ENCODE measurements around the gene ITGB4.

The ITGB4 gene

DNA sequence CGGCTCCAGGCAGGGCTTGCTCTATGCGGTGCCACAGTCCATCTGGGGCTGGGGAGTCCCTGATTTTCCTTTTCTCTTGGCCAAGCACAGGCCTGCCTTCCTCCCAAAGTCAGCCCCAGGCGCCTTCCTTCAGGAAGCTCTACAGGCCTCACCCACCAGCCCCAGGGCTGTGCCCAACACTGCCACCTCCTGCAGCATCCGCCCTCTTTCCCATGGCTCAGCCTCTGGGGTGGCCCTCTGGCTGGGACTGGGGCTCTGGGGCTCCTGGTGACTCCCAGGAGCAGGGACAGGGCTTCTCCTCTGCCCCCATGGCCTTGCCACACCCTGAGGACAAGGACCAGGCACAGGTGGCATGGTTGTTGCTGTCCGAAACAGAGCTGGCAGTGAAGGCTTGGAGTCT lies 817 bp downstream of the ITGB4 start:
- TF ChIP-seq, protein P1, sequence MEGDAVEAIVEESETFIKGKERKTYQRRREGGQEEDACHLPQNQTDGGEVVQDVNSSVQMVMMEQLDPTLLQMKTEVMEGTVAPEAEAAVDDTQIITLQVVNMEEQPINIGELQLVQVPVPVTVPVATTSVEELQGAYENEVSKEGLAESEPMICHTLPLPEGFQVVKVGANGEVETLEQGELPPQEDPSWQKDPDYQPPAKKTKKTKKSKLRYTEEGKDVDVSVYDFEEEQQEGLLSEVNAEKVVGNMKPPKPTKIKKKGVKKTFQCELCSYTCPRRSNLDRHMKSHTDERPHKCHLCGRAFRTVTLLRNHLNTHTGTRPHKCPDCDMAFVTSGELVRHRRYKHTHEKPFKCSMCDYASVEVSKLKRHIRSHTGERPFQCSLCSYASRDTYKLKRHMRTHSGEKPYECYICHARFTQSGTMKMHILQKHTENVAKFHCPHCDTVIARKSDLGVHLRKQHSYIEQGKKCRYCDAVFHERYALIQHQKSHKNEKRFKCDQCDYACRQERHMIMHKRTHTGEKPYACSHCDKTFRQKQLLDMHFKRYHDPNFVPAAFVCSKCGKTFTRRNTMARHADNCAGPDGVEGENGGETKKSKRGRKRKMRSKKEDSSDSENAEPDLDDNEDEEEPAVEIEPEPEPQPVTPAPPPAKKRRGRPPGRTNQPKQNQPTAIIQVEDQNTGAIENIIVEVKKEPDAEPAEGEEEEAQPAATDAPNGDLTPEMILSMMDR (IDR thresholded peaks at IDR 0.05; ENCODE audit: insufficient read depth, low read depth, low read length, missing control alignments): no peak
- H3K4me3 ChIP-seq (ENCODE audit: low read depth, low read length): no peak overlapping the region
- DNase-seq (ENCODE audit: low read depth): no peak

DNA sequence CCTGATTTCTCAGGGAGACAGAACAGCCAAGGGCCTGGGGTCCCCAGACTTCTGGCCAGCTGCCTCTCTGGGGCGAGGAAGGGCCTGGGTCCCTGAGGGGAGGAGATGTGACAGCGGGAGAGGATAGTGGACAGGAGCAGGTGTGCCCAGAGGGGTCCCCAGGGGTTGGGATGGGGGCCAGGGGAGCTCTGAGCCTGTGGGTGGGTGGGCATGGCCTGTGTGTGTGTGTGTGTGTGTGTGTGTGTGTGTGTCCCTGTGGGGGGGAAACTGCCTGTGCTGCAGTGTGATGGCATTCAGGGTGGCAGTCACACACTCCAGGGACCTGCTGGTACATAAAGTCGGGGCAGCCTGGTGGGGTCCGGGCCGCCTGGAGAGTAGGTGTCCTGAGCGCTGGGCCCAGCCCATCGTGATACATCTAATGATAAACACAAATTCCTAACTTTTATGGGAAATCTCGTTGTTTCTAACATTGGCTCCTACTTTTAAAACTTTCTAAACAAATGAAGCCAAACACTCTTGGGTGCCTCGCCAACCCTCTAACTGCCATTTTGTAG lies 1.4 kb downstream of the ITGB4 start:
- H3K4me3 ChIP-seq (ENCODE audit: low read depth, low read length): no peak overlapping the region
- no peak for DNase-seq (ENCODE audit: low read depth)
- TF ChIP-seq, protein P1 (IDR thresholded peaks at IDR 0.05; ENCODE audit: insufficient read depth, low read depth, low read length, missing control alignments): no peak

DNA sequence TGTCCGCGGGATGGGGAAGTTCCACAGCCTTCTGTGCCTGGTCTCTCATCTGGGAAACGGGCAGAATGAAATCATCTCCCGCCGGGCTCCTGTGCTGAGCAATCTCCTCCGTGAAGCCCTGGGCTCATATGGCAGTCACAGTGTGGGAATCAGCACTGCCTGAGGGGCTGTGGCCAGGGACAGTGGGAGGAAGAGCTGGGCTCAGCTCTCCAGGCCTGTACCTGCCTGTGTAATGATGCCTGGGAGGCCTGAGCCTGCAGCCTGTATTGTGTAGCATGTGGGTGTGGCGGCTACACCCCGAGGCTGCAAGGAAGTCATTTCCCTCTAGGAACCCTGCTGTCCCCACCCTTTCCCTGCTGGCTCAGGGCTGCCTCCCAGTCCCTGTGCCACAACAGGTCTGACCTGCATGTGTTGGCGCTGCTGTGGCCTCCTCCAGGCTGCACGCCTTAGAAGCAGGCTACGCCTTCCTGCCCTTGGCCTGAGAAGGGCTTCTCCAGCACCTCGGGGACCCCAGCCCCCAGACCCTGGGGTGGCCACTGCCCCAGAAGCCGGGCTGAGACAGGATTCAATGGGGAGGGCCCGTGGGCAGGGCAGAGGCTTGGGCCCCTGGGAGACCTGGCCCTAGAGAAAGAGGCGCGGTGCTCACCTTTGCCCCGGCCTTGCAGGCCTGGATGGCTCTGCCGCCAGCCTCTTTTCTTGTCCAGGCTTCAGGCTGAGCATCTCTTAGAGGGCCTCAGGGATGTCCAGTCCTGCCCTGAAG lies 2.1 kb downstream of the ITGB4 start:
- TF ChIP-seq, protein P1 (IDR thresholded peaks at IDR 0.05; ENCODE audit: insufficient read depth, low read depth, low read length, missing control alignments): no peak
- no peak overlapping the region for H3K4me3 ChIP-seq (ENCODE audit: low read depth, low read length)
- no peak for DNase-seq (ENCODE audit: low read depth)

DNA sequence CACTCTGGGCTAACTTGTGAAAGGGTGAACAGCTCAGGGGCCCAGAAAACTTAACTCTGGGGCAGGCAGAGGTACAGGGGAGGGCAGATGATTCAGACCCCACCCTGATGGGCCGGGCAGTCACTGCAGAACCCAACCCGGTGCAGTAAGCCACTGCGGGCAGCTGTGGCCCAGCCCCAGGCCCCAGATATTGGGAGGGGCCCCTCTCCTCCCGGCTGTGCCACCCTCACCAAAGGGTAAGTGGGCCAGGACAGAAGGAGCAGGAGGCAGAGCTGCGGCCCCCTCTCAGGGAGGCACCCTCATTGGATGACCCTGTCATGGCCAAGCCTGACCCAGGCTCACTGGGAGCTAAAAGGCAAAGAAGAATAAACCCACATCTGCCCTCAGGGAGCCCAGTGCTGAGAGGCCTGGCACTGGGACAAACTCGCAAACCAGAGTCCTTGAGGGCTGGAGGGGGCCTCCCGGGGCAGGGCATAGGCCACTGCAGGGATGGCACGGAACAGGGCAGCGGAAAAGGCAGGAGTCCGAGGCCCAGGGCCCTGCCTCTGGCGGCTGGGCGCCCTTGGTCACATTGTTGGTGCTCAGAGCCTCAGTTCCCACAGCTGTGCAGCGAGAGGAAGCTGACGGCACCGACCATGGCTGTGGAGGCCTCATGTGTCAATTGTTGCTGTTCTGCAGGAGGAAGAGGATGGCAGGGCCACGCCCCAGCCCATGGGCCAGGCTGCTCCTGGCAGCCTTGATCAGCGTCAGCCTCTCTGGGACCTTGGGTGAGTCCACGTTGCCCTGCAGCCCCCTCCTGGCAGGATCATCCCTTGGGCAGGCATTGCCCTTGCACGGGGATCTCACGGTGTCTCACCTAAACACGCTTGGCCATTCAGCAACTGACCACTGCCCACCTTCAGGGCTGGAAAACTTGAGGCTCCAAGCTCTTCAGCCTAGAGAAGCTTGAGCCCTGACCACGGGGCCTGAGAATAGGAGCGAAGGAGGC lies 3.1 kb downstream of the ITGB4 start:
- H3K4me3 ChIP-seq (ENCODE audit: low read depth, low read length): no peak overlapping the region
- TF ChIP-seq, protein P1 (IDR thresholded peaks at IDR 0.05; ENCODE audit: insufficient read depth, low read depth, low read length, missing control alignments): no peak
- no peak for DNase-seq (ENCODE audit: low read depth)

DNA sequence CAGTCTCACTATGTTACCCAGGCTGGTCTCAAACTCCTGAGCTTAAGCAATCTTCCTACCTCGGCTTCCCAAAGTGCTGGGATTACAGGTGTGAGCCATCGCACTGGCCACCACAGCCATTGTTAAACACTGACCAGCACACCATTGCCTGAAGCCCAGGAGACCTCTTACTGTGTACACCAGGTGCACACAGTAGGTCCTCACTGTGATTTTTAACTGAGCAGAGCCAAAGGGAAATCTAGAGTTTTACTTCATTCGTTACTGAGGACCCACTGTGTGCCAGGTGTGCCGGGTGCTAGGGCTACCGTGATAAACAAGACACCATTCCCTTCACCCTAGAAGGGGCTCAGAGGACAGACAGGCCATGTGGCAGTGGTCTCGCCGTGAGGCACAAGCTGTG lies 4.2 kb downstream of the ITGB4 start:
- H3K4me3 ChIP-seq (ENCODE audit: low read depth, low read length): no peak overlapping the region
- no peak for DNase-seq (ENCODE audit: low read depth)
- TF ChIP-seq, protein P1 (IDR thresholded peaks at IDR 0.05; ENCODE audit: insufficient read depth, low read depth, low read length, missing control alignments): no peak

DNA sequence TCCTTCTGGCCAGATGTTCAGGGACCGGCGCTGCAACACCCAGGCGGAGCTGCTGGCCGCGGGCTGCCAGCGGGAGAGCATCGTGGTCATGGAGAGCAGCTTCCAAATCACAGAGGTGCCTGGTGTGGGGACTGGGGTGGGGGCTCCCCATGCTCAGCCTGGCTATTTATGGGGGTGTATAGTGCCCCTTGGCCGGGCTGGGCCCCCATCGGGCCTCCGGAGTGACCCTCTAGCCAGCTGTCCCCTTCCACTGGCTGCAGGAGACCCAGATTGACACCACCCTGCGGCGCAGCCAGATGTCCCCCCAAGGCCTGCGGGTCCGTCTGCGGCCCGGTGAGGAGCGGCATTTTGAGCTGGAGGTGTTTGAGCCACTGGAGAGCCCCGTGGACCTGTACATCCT lies 6.1 kb downstream of the ITGB4 start:
- no peak overlapping the region for H3K4me3 ChIP-seq (ENCODE audit: low read depth, low read length)
- TF ChIP-seq, protein P1 (IDR thresholded peaks at IDR 0.05; ENCODE audit: insufficient read depth, low read depth, low read length, missing control alignments): no peak
- DNase-seq (ENCODE audit: low read depth): no peak
